Mesodermal cell (in vitro differentiated cells): Measurements from ENCODE around the gene CLDN18.

ENCODE experiments used
- H3K27ac ChIP-seq: 2 replicates; pipeline ENCODE4 v1.7.0; 2013; ENCODE audit warnings: mild to moderate bottlenecking, low read depth, low read length, moderate library complexity; ENCODE audit not compliant: severe bottlenecking
- H3K36me3 ChIP-seq: 2 replicates; pipeline ENCODE4 v1.7.1; 2013; ENCODE audit warnings: mild to moderate bottlenecking, low read length, moderate library complexity; ENCODE audit not compliant: control insufficient read depth, insufficient read depth
- H3K4me1 ChIP-seq: one replicate; pipeline ENCODE4 v1.7.1; 2013; ENCODE audit warnings: mild to moderate bottlenecking, low read length; ENCODE audit not compliant: insufficient read depth, control insufficient read depth, poor library complexity, severe bottlenecking
- H3K4me3 ChIP-seq: 2 replicates; pipeline ENCODE4 v1.7.0; 2013; ENCODE audit warnings: low read length, control low read depth, mild to moderate bottlenecking; ENCODE audit not compliant: insufficient read depth, poor library complexity, severe bottlenecking; ENCODE audit errors: extremely low read depth
- H3K9me3 ChIP-seq: 2 replicates; pipeline ENCODE4 v1.7.1; 2013; ENCODE audit warnings: mild to moderate bottlenecking, low read length, moderate library complexity; ENCODE audit not compliant: control insufficient read depth
- WGBS, 2 experiments: methylation state at CpG; one replicate each; pipeline ENCODE4 v1.1.5; 2013; ENCODE audit warnings: missing lambda C conversion rate in 2 of 2; ENCODE audit not compliant: insufficient coverage in 2 of 2; 5-methylcytosine and 5-hydroxymethylcytosine counted together

CLDN18 gene

GRCh38 chr3:138025553-138025952, 15.6 kb downstream of the CLDN18 start:
- Histone ChIP-seq H3K4me3 (no peak overlapping the region), H3K36me3 (peaks cover 18% of the 10 kb centered on the region), H3K9me3 (no peaks in the 10 kb centered on the region), H3K4me1 (no peaks in the 10 kb centered on the region), H3K27ac (no peak overlapping the region)

DNA sequence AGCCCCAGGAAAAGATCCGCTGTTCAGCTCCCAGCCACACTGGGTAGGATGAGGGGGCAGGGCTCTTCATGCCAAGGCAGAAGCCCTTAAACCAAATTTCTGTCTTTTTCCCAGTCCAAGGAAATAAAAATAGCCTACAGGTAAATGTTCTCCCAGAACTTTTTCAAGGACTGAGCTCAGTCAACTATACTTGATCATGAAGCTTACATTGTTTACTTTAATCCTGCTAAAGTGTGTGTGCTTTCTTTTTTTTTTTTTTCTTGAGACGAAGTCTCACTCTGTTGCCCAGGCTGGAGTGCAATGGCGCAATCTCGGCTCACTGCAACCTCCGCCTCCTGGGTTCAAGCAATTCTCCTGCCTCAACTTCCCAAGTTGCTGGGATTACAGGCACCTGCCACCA, 17.9 kb downstream of the CLDN18 start:
- Histone ChIP-seq H3K9me3 (no peaks in the 10 kb centered on the region), H3K4me3 (no peak overlapping the region), H3K4me1 (no peaks in the 10 kb centered on the region), H3K36me3 (peaks cover 23% of the 10 kb centered on the region), H3K27ac (no peak overlapping the region)
- WGBS, 2 experiments: 95% methylated on average over 2 to 3 of the region's 5 CpGs

DNA sequence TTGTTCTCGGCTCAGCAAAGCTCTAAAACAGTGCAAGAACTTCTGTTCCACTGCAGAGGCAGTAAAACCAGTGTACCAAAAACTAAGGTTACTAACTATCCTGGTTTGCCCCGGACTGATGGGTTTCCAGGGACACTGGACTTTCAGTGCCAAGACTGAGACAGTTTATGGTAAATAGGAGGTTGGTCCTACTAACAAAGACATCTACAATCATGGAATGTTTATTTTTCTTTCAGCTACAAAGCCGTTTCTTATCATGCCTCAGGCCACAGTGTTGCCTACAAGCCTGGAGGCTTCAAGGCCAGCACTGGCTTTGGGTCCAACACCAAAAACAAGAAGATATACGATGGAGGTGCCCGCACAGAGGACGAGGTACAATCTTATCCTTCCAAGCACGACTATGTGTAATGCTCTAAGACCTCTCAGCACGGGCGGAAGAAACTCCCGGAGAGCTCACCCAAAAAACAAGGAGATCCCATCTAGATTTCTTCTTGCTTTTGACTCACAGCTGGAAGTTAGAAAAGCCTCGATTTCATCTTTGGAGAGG, 20.8 kb downstream of the CLDN18 start:
- H3K4me1 ChIP-seq: no peaks in the 10 kb centered on the region
- no peaks in the 10 kb centered on the region for H3K9me3 ChIP-seq
- H3K36me3 ChIP-seq: peaks cover 17% of the 10 kb centered on the region
- WGBS, 2 experiments: 89 to 100% methylated on average over 9 of the region's 11 CpGs
- H3K27ac ChIP-seq: no peak overlapping the region
- no peak overlapping the region for H3K4me3 ChIP-seq

DNA sequence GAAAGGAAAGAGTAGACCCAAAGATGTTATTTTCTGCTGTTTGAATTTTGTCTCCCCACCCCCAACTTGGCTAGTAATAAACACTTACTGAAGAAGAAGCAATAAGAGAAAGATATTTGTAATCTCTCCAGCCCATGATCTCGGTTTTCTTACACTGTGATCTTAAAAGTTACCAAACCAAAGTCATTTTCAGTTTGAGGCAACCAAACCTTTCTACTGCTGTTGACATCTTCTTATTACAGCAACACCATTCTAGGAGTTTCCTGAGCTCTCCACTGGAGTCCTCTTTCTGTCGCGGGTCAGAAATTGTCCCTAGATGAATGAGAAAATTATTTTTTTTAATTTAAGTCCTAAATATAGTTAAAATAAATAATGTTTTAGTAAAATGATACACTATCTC, 21.6 kb downstream of the CLDN18 start:
- H3K4me1 ChIP-seq: no peaks in the 10 kb centered on the region
- 100% methylated on average over 1 of the region's 3 CpGs; no CpG with 5 or more reads in 1 of the 2 experiments for WGBS, 2 experiments

GRCh38 chr3:138032567-138032966, 22.6 kb downstream of the CLDN18 start:
- Histone ChIP-seq H3K9me3 (no peaks in the 10 kb centered on the region), H3K4me3 (no peak overlapping the region), H3K4me1 (no peaks in the 10 kb centered on the region), H3K27ac (no peak overlapping the region), H3K36me3 (peaks cover 17% of the 10 kb centered on the region)
- 83 to 93% methylated on average over 3 of the region's 3 CpGs for WGBS, 2 experiments

More for the DNA sequence above, 21.6 kb downstream of the CLDN18 start:
- Histone ChIP-seq H3K27ac (no peak overlapping the region), H3K9me3 (no peaks in the 10 kb centered on the region), H3K4me3 (no peak overlapping the region), H3K36me3 (peaks cover 17% of the 10 kb centered on the region)

DNA sequence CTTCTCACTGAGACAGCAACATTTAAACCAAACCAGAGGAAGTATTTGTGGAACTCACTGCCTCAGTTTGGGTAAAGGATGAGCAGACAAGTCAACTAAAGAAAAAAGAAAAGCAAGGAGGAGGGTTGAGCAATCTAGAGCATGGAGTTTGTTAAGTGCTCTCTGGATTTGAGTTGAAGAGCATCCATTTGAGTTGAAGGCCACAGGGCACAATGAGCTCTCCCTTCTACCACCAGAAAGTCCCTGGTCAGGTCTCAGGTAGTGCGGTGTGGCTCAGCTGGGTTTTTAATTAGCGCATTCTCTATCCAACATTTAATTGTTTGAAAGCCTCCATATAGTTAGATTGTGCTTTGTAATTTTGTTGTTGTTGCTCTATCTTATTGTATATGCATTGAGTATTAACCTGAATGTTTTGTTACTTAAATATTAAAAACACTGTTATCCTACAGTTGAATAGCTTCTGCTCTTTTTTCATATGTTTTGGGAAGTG, 23.3 kb downstream of the CLDN18 start:
- no CpG with 5 or more reads among the region's 2 CpGs for WGBS, 2 experiments

DNA sequence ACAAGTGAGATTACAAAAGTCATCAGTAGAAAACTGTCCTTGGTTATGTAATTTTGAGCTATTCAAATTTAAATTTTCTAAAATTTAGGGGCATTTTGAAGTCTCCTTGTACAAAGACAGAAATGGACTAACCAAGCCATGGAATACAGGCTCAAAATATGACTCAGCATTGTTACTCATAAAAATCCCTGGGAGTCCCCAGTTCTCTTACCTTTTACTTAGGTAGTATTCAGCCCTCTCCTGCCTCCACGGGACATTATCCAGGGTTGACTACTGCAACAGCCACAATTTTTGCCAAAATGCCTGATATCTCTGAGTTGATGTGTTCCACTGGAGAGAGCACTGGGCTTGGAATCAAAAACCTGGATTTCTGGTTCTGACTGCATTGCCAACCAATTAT, 25.0 kb downstream of the CLDN18 start:
- H3K4me3 ChIP-seq: no peak overlapping the region
- no peaks in the 10 kb centered on the region for H3K4me1 ChIP-seq
- no peak overlapping the region for H3K27ac ChIP-seq
- H3K36me3 ChIP-seq: peaks cover 9% of the 10 kb centered on the region
- no peaks in the 10 kb centered on the region for H3K9me3 ChIP-seq
- 80 to 88% methylated on average over 1 of the region's 1 CpG for WGBS, 2 experiments

More for the DNA sequence above, 23.3 kb downstream of the CLDN18 start:
- peaks cover 17% of the 10 kb centered on the region for H3K36me3 ChIP-seq
- no peak overlapping the region for H3K27ac ChIP-seq
- H3K4me3 ChIP-seq: no peak overlapping the region
- H3K4me1 ChIP-seq: no peaks in the 10 kb centered on the region
- no peaks in the 10 kb centered on the region for H3K9me3 ChIP-seq

DNA sequence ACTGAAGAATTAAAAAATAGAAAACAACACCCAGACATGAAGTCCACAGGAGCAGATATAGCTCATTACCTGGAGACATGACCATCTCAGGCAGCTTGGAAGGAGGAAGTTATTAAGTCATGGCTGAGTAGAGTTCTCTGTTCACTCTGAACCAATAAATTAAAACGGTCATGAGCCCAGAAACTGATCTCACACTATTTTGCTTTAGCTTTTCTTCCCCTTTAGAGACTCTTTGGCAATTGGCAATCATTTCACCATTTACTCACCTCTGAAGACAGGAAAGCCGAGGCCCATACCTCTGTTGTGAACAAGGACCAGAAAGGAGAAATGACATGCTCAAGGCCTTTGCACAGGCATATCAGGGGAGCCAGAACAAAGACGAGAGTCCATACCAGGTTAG, 26.6 kb downstream of the CLDN18 start:
- no peak overlapping the region for H3K4me3 ChIP-seq
- no peaks in the 10 kb centered on the region for H3K4me1 ChIP-seq
- H3K9me3 ChIP-seq: no peaks in the 10 kb centered on the region
- H3K27ac ChIP-seq: no peak overlapping the region
- H3K36me3 ChIP-seq: no peaks in the 10 kb centered on the region
- 100% methylated on average over 1 to 2 of the region's 3 CpGs for WGBS, 2 experiments

GRCh38 chr3:138038725-138039462, 28.9 kb downstream of the CLDN18 start:
- Histone ChIP-seq H3K27ac (no peak overlapping the region), H3K36me3 (no peaks in the 10 kb centered on the region), H3K4me1 (peaks cover 4% of the 10 kb centered on the region), H3K4me3 (no peak overlapping the region), H3K9me3 (no peaks in the 10 kb centered on the region)
- 83 to 95% methylated on average over 2 of the region's 4 CpGs for WGBS, 2 experiments

DNA sequence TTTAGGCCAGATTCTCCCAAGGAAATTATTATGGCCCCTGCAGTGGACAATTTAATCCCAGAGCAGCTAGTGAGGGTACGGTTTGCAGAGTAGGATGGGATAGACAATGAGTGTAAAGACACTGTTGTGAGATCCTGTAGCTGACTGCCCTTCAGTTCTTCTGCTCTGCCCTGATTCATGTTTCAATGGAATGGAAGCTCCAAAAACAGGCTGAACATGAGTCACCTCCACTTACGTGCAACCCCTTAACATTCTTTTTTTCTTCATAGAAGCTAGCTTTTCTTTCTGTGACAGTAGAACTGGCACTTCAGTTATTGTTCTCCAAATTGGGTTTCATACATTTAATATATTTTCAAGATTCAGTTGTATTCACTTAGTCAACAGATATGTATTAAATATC, 32.1 kb downstream of the CLDN18 start:
- Histone ChIP-seq H3K27ac (no peak overlapping the region), H3K4me1 (peaks cover 4% of the 10 kb centered on the region), H3K4me3 (no peak overlapping the region), H3K36me3 (peaks cover 10% of the 10 kb centered on the region), H3K9me3 (no peaks in the 10 kb centered on the region)
- WGBS, 2 experiments: 100% methylated on average over 1 of the region's 2 CpGs
